NCI-H446 treated with DMSO at 0.1 percent for 48 hours (cell line): ENCODE data around the gene DPRX.

ENCODE experiments used
- DNase-seq: peaks from one replicate; lab custom pipeline; 2025; lab: John Stamatoyannopoulos, UW

DPRX gene

DNA sequence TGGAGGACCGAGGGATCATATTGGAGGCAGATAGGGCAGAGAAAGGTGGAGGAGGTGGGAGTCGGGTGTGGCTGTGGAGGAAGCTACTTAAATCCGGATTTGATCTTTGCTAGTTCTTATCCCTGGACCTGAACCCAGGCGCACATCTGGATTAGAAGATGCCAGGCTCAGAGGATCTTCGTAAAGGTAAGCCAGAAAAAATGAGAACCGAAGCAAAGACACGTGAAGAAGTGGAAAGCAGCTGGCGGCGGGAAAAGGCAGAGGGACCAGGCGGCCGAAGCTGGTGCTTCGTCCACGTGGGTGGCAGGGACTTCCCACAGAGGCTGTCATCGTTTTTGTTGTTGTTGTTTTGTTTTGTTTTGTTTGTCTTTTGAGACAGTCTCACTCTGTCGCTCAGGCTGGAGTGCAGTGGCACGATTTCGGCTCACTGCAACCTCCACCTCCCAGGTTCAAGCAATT lies at the start of gene DPRX:
TSS of gene DPRX (plus strand) at position 51 of the 459 bp plus-strand sequence. CDS start at position 159, 108 bp downstream.
- DNase-seq, result no peak

DNA sequence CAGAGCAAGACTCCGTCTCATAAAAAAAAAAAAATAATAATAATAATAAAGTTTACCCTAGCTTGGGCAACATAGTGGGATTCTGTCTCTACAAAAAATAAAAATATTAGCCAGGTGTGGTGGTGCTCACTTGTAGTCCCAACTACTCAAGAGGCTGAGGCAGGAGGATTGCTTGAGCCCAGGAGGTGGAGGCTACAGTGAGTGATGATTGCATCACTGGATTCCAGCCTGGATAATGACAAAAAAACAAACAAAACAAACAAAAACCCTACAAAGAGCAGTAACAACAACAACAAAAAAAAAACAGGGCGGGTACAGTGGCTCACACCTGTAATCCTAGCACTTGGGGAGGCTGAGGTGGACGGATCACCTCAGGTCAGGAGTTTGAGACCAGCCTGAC lies 48.6 kb upstream of the DPRX start:
- no peak for DNase-seq

- DNase-seq, result no peak
Measured at GRCh38 chr19:53586277-53586691, 45.5 kb upstream of the DPRX start.

GRCh38 chr19:53594811-53595509 lies 36.8 kb upstream of the DPRX start:
- no peak for DNase-seq

GRCh38 chr19:53595510-53595867 lies 36.3 kb upstream of the DPRX start:
- no peak for DNase-seq

GRCh38 chr19:53596056-53596455 lies 35.7 kb upstream of the DPRX start:
- no peak for DNase-seq

GRCh38 chr19:53597023-53597422 lies 34.8 kb upstream of the DPRX start:
- DNase-seq, result no peak

DNA sequence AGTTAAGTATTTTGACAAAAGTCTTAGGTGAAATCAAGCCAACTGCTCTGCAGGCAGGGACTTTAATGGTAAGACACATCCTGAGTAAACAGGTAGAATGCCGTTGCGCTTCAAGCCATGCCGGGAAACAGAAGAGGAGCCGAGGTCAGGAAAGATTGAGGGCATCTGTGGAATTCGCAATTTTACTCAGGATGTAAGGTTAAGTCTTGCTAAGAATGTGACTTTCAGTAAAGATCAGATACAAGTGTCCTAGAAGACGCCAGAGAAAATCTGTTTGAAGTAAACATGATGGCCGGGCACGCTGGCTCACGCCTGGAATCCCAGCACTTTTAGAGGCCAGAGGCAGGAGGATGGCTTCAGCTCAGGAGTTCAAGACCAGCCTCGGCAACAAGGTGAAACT lies 33.4 kb upstream of the DPRX start:
- DNase-seq, result no peak

DNA sequence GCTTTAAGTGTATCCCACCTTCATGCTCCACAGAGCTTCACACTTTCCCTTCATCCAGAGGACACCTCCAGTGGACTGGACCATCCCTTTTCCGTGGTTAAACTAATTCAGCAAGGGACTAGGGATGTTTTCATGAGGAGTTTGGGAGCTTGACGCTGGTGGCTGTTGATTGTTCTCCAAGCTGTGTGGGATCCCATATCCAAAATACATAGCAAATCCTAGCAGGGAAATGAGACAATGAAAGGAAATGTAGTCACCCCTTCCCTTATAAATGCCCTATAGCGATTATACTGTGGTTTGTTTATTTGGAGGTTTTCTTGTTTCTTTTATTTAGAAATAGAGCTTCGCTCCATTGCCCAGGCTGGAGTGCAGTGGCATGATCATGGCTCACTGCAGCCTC lies 31.6 kb upstream of the DPRX start:
- DNase-seq, result no peak

- DNase-seq, result no peak
Measured at GRCh38 chr19:53606031-53606430, 25.8 kb upstream of the DPRX start.

DNA sequence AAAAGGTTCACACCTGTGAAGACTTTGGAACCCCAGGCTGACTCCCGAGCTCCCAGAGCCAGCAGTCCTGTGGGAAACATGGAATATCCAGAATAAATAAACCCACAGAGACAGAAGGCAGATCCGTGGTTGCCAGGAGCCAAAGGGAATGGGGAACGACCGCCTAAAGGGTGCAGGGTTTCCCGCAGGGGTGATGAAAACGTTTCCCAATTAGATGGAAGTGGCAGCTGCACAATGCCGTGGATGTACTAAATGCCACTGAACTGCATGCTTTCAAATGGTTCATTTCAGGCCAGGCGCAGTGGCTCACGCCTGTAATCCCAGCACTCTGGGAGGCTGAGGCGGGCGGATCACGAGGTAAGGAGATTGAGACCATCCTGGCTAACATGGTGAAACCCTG lies 23.4 kb upstream of the DPRX start:
- no peak for DNase-seq

GRCh38 chr19:53612762-53613526 lies 18.9 kb upstream of the DPRX start:
- no peak for DNase-seq

- DNase-seq, result no peak
Measured at GRCh38 chr19:53621885-53622740, 9.7 kb upstream of the DPRX start.

- no peak for DNase-seq
Measured at GRCh38 chr19:53624771-53625545, 6.8 kb upstream of the DPRX start.

- DNase-seq, result no peak
Measured at GRCh38 chr19:53626486-53626885, 5.3 kb upstream of the DPRX start.

GRCh38 chr19:53626976-53627375 lies 4.8 kb upstream of the DPRX start:
- DNase-seq, result no peak

DNA sequence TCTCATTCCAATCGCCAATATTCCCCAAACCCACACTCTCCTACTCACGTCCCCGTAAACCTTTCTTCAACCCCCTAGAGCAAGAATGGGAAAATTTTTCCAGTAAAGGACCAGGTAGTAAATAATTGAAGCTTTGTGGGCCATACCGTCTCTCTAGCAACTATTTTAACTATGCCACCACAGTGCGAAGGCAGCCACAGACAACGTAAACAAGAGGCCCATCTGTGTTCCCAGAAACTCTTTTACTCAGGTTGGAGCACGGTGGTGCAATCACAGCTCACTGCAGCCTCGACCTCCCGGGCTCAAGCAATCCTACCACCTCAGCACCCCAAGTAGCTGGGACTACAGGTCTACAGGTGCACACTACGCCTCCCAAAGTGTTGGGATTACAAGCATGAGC lies 3.0 kb downstream of the DPRX start:
- no peak for DNase-seq

GRCh38 chr19:53639471-53639870 lies 7.7 kb downstream of the DPRX start:
- DNase-seq, result no peak

DNA sequence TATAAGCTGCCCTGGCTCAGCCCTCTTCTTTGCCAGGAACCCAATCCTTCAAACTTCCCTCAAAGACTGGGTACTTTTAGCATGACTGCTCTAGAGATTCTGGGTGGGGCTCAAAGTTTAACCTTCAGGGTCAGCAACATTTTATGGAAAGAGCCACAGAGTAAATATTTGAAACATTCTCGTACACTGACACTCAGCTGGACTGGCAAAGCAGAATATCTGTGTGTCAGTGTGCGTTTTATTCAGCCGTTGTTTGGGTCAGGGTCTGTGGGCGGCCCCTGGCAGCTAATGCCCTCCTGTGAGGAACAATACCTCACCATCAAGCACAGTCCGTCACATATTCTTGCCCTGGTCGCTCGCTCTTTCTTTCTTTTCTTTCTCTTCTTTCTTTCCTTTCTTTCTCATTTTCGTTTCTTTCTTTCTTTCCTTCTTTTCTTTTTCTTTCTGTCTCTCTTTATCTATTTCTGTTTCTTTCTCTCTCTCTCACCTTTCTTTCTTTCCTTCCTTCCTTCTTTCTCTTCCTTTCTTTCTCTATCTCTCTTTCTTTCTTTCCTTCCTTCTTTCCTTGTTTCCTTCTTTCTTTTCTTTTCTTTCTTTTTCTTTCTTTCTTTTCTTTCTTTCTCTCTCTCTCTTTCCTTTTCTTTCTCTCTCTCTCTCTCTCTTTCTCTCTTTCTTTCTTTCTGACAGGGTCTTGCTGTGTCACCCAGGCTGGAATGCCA lies 10.7 kb downstream of the DPRX start:
- no peak for DNase-seq

GRCh38 chr19:53644061-53644816 lies 12.4 kb downstream of the DPRX start:
- DNase-seq, result no peak
